ENCODE results near the gene OR51E1.

GRCh38 chr11:4637662-4638047 lies 6.1 kb upstream of the OR51E1 start:
- TF ChIP-seq REST (IDR thresholded peaks at IDR 0.05; ENCODE audit: insufficient replicate concordance, low read depth) = no peak
- TF ChIP-seq, protein P1, sequence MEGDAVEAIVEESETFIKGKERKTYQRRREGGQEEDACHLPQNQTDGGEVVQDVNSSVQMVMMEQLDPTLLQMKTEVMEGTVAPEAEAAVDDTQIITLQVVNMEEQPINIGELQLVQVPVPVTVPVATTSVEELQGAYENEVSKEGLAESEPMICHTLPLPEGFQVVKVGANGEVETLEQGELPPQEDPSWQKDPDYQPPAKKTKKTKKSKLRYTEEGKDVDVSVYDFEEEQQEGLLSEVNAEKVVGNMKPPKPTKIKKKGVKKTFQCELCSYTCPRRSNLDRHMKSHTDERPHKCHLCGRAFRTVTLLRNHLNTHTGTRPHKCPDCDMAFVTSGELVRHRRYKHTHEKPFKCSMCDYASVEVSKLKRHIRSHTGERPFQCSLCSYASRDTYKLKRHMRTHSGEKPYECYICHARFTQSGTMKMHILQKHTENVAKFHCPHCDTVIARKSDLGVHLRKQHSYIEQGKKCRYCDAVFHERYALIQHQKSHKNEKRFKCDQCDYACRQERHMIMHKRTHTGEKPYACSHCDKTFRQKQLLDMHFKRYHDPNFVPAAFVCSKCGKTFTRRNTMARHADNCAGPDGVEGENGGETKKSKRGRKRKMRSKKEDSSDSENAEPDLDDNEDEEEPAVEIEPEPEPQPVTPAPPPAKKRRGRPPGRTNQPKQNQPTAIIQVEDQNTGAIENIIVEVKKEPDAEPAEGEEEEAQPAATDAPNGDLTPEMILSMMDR (IDR thresholded peaks at IDR 0.05; ENCODE audit: insufficient read depth, low read length) = no peak
